T47D (cell line): Measurements from ENCODE around the gene INSRR.

Experiments
- DNase-seq, 2 experiments: peaks; one replicate each; pipeline versions ENCODE4 v3.0.0 to v3.0.0-alpha.2; 2011 to 2012; ENCODE audit warnings: low read depth in 1 of 2, low spot score in 1 of 2
- JUND ChIP-seq: IDR thresholded peaks from 2 replicates; pipeline ENCODE4 v1.6.1; 2012; ENCODE audit warnings: low read depth
- in situ Hi-C: cut with HindIII; loops from 2 replicates; pipeline ENCODE4 v1.10.0; 2016; ENCODE audit warnings: low sequenced_read_pairs, low pct_unique_long_range_greater_than_20kb

Gene INSRR

GRCh38 chr1:156821801-156822200 lies 37.1 kb downstream of the INSRR start:
- no peak for TF ChIP-seq JUND
- DNase-seq, result no peak
- in situ Hi-C loops, result no loop called here

- TF ChIP-seq JUND, result no peak
- in situ Hi-C loops, result no loop called here
- DNase-seq, result no peak
These were observed 42.2 kb downstream of the INSRR start, which contains the start of gene SH2D2A for GRCh38 chr1:156816561-156817328. Gene SH2D2A, minus strand, starts transcription at chr1:156816848. Its CDS starts 140 bp downstream, at chr1:156816708.

- in situ Hi-C loops, result no loop called here
- no peak for DNase-seq
- no peak for TF ChIP-seq JUND
These were observed 42.9 kb downstream of the INSRR start for GRCh38 chr1:156815961-156816422.

GRCh38 chr1:156815307-156815826 lies 43.5 kb downstream of the INSRR start:
- no peak for TF ChIP-seq JUND
- in situ Hi-C loops, result no loop called here
- DNase-seq, result no peak

GRCh38 chr1:156814571-156815260 lies 44.2 kb downstream of the INSRR start:
- in situ Hi-C loops, result no loop called here
- TF ChIP-seq JUND, result no peak
- DNase-seq, result no peak

GRCh38 chr1:156813750-156814570 lies 45.0 kb downstream of the INSRR start:
- peak; percentile 67 to 75 for DNase-seq
- no peak for TF ChIP-seq JUND
- in situ Hi-C loops, result no loop called here

- in situ Hi-C loops, result no loop called here
- no peak for DNase-seq
- TF ChIP-seq JUND, result no peak
These were observed 45.6 kb downstream of the INSRR start for GRCh38 chr1:156813298-156813697.

- no peak for TF ChIP-seq JUND
- in situ Hi-C loops, result no loop called here
These were observed 46.5 kb downstream of the INSRR start for GRCh38 chr1:156812293-156812990.

GRCh38 chr1:156811168-156811567 lies 47.7 kb downstream of the INSRR start:
- DNase-seq, result no peak
- in situ Hi-C loops, result no loop called here

More at GRCh38 chr1:156812293-156812990, 46.5 kb downstream of the INSRR start:
- DNase-seq, result no peak

GRCh38 chr1:156809711-156810366 lies 49.1 kb downstream of the INSRR start:
- DNase-seq, result no peak
- in situ Hi-C loops, result no loop called here
- no peak for TF ChIP-seq JUND

More at GRCh38 chr1:156811168-156811567, 47.7 kb downstream of the INSRR start:
- no peak for TF ChIP-seq JUND

- in situ Hi-C loops, result no loop called here
- no peak for TF ChIP-seq JUND
- DNase-seq, result no peak
These were observed 49.6 kb downstream of the INSRR start for GRCh38 chr1:156809281-156809680.
